GM23338 (cell line): Measurements from ENCODE around the gene RPEL1. TPM values are rescaled to one million over a fixed set of nuclear protein-coding genes. Genes with fewer than 3 reads are reported as not detected.

Source experiments
- ATAC-seq: fragments of 200-7000 bp; cut with Tn5 transposase; 3 replicates; pipeline ENCODE4 v1.9.1; 2020
- DNase-seq: peaks from one replicate; pipeline ENCODE4 v3.0.0-alpha.2; 2015; ENCODE audit warnings: low spot score
- H2AFZ ChIP-seq: fragments of 200-600 bp; sonication (generic); 2 replicates; pipeline ENCODE4 v1.8.0; 2016; ENCODE audit warnings: antibody characterized with exemption, mild to moderate bottlenecking, moderate library complexity
- H3F3A ChIP-seq: fragments of 200-600 bp; sonication (generic); replicated peaks from 2 replicates; pipeline ENCODE4 v1.8.0; 2017; ENCODE audit warnings: antibody characterized with exemption, mixed run types, low read depth
- H3K27ac ChIP-seq: fragments of 200-600 bp; sonication (generic); 2 replicates; pipeline ENCODE4 v1.6.1; 2016; ENCODE audit warnings: low read depth
- H3K27me3 ChIP-seq: fragments of 200-600 bp; sonication (generic); 2 replicates; pipeline ENCODE4 v1.8.0; 2016; ENCODE audit warnings: mild to moderate bottlenecking, mixed run types, moderate library complexity; ENCODE audit not compliant: insufficient read depth
- H3K36me3 ChIP-seq: fragments of 200-600 bp; sonication (generic); 2 replicates; pipeline ENCODE4 v1.8.0; 2016; ENCODE audit warnings: mild to moderate bottlenecking; ENCODE audit not compliant: insufficient read depth
- H3K4me1 ChIP-seq: fragments of 200-600 bp; sonication (generic); 2 replicates; pipeline ENCODE4 v1.8.0; 2016; ENCODE audit warnings: mild to moderate bottlenecking, moderate library complexity; ENCODE audit not compliant: insufficient read depth
- H3K4me2 ChIP-seq: fragments of 200-600 bp; sonication (generic); 2 replicates; pipeline ENCODE4 v1.7.1; 2017; ENCODE audit warnings: mixed run types
- H3K4me3 ChIP-seq: fragments of 200-600 bp; sonication (generic); 2 replicates; pipeline ENCODE4 v1.6.1; 2016; ENCODE audit warnings: mixed run types
- H3K79me2 ChIP-seq: fragments of 200-600 bp; sonication (generic); replicated peaks from 2 replicates; pipeline ENCODE4 v1.8.0; 2017; ENCODE audit warnings: mild to moderate bottlenecking; ENCODE audit not compliant: insufficient read depth
- H3K9me2 ChIP-seq: fragments of 200-600 bp; sonication (generic); 2 replicates; pipeline ENCODE4 v1.8.0; 2017; ENCODE audit not compliant: insufficient read depth
- H4K20me1 ChIP-seq: fragments of 200-600 bp; sonication (generic); replicated peaks from 2 replicates; pipeline ENCODE4 v1.8.0; 2017; ENCODE audit warnings: mild to moderate bottlenecking; ENCODE audit not compliant: insufficient read depth
- H3K27ac Mint-ChIP-seq: 2 replicates; pipeline ENCODE4 v1.8.0; 2020; ENCODE audit warnings: inconsistent platforms, mild to moderate bottlenecking, moderate library complexity, mixed read lengths
- H3K27me3 Mint-ChIP-seq: 3 replicates; pipeline ENCODE4 v1.8.0; 2022; ENCODE audit warnings: low read depth, mild to moderate bottlenecking, moderate library complexity, mixed read lengths, inconsistent platforms; ENCODE audit not compliant: insufficient read depth, poor library complexity
- H3K36me3 Mint-ChIP-seq: 3 replicates; pipeline ENCODE4 v1.8.0; 2021; ENCODE audit warnings: low read depth, mild to moderate bottlenecking, inconsistent platforms, moderate library complexity, mixed read lengths
- H3K4me1 Mint-ChIP-seq: 3 replicates; pipeline ENCODE4 v1.8.0; 2020; ENCODE audit warnings: mild to moderate bottlenecking, inconsistent platforms, mixed read lengths
- H3K4me3 Mint-ChIP-seq: 3 replicates; pipeline ENCODE4 v1.8.0; 2021; ENCODE audit warnings: moderate library complexity, mild to moderate bottlenecking, inconsistent platforms, mixed read lengths
- H3K9me3 Mint-ChIP-seq: 3 replicates; pipeline ENCODE4 v1.8.0; 2020; ENCODE audit warnings: moderate library complexity, mild to moderate bottlenecking, inconsistent platforms, mixed read lengths
- CREB1 ChIP-seq: fragments of 250-450 bp; sonication (Bioruptor Pico); IDR thresholded peaks from 2 replicates; pipeline ENCODE4 v1.5.0; 2020; ENCODE audit warnings: low read depth, mild to moderate bottlenecking, moderate library complexity
- EZH2 ChIP-seq: fragments of 200-600 bp; sonication (generic); IDR thresholded peaks from one replicate; pipeline ENCODE4 v1.8.0; 2017; ENCODE audit warnings: antibody characterized with exemption, mild to moderate bottlenecking, low read depth; ENCODE audit not compliant: unreplicated experiment
- EZH2phosphoT487 ChIP-seq: fragments of 200-600 bp; sonication (generic); IDR thresholded peaks from one replicate; pipeline ENCODE4 v1.8.1; 2018; ENCODE audit warnings: antibody characterized with exemption; ENCODE audit not compliant: unreplicated experiment
- JUNB ChIP-seq: IDR thresholded peaks from one replicate; pipeline ENCODE4 v1.6.1; 2016; ENCODE audit warnings: antibody characterized with exemption; ENCODE audit not compliant: unreplicated experiment
- NANOG ChIP-seq: IDR thresholded peaks from 2 replicates; pipeline ENCODE4 v1.6.1; 2016; ENCODE audit warnings: antibody characterized with exemption, borderline replicate concordance
- STAT1 ChIP-seq: IDR thresholded peaks from one replicate; pipeline ENCODE4 v1.6.1; 2016; ENCODE audit warnings: antibody characterized with exemption; ENCODE audit not compliant: unreplicated experiment
- ZNF114 ChIP-seq: fragments of 250-450 bp; sonication (Bioruptor Pico); IDR thresholded peaks from 2 replicates; pipeline ENCODE4 v1.5.0; 2020; ENCODE audit warnings: mild to moderate bottlenecking, moderate library complexity
- ZNF331 ChIP-seq: fragments of 250-450 bp; sonication (Bioruptor Pico); IDR thresholded peaks from 2 replicates; pipeline ENCODE4 v1.5.0; 2020; ENCODE audit warnings: low read depth, mild to moderate bottlenecking, moderate library complexity
- polyA plus RNA-seq: library from polyadenylated mRNA; unstranded; fragments of >200 nt; fragmentation: Nextera tagmentation; extraction: Ambion mirVana; gene quantifications from 2 replicates; pipeline ENCODE4 v1.2.1, GENCODE V29; 2016
- total RNA-seq: library from RNA; depleted of rRNA; stranded (reverse); fragments of >200 nt; shearing (Covaris generic); gene quantifications from 2 replicates; pipeline ENCODE4 v1.2.3, GENCODE V29; 2014
- TF ChIP-seq, protein P1 (sequence below): IDR thresholded peaks from one replicate; pipeline ENCODE4 v1.6.1; 2018; ENCODE audit warnings: antibody characterized with exemption; ENCODE audit not compliant: unreplicated experiment
- TF ChIP-seq, protein P2 (sequence below), 2 experiments: fragments of 200-600 bp in 1 of 2; sonication (generic) in 1 of 2; conservative IDR thresholded peaks; 2 replicates each; pipeline versions ENCODE4 v1.5.1 to v1.6.1; 2016 to 2017; ENCODE audit warnings: antibody characterized with exemption in 2 of 2, low read depth in 2 of 2, mild to moderate bottlenecking in 2 of 2, moderate library complexity in 1 of 2

RPEL1 gene
- total and polyA plus RNA-seq, 2 experiments from 2014 or later, result not detected

- TF ChIP-seq, protein P1, sequence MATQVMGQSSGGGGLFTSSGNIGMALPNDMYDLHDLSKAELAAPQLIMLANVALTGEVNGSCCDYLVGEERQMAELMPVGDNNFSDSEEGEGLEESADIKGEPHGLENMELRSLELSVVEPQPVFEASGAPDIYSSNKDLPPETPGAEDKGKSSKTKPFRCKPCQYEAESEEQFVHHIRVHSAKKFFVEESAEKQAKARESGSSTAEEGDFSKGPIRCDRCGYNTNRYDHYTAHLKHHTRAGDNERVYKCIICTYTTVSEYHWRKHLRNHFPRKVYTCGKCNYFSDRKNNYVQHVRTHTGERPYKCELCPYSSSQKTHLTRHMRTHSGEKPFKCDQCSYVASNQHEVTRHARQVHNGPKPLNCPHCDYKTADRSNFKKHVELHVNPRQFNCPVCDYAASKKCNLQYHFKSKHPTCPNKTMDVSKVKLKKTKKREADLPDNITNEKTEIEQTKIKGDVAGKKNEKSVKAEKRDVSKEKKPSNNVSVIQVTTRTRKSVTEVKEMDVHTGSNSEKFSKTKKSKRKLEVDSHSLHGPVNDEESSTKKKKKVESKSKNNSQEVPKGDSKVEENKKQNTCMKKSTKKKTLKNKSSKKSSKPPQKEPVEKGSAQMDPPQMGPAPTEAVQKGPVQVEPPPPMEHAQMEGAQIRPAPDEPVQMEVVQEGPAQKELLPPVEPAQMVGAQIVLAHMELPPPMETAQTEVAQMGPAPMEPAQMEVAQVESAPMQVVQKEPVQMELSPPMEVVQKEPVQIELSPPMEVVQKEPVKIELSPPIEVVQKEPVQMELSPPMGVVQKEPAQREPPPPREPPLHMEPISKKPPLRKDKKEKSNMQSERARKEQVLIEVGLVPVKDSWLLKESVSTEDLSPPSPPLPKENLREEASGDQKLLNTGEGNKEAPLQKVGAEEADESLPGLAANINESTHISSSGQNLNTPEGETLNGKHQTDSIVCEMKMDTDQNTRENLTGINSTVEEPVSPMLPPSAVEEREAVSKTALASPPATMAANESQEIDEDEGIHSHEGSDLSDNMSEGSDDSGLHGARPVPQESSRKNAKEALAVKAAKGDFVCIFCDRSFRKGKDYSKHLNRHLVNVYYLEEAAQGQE, result no peak
- TF ChIP-seq EZH2phosphoT487 (no peak), JUNB (no peak), NANOG (no peak), ZNF331 (no peak)
- TF ChIP-seq, protein P2, sequence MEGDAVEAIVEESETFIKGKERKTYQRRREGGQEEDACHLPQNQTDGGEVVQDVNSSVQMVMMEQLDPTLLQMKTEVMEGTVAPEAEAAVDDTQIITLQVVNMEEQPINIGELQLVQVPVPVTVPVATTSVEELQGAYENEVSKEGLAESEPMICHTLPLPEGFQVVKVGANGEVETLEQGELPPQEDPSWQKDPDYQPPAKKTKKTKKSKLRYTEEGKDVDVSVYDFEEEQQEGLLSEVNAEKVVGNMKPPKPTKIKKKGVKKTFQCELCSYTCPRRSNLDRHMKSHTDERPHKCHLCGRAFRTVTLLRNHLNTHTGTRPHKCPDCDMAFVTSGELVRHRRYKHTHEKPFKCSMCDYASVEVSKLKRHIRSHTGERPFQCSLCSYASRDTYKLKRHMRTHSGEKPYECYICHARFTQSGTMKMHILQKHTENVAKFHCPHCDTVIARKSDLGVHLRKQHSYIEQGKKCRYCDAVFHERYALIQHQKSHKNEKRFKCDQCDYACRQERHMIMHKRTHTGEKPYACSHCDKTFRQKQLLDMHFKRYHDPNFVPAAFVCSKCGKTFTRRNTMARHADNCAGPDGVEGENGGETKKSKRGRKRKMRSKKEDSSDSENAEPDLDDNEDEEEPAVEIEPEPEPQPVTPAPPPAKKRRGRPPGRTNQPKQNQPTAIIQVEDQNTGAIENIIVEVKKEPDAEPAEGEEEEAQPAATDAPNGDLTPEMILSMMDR (conservative IDR thresholded peaks at IDR 0.05; ENCODE audit: low read depth in 2 of 2), result no peak
Observed at GRCh38 chr10:103254113-103254512, 8.4 kb downstream of the RPEL1 start (continued).

GRCh38 chr10:103254538-103255325 is 9.0 kb downstream of the RPEL1 start:
- Histone ChIP-seq H3K79me2 (no peaks in the 10 kb centered on the region), H3F3A (no peaks in the 10 kb centered on the region), H3K36me3 (no peaks in the 10 kb centered on the region; the same call in 1 of the 2 replicates), H3K4me3 (no peak overlapping the region), H3K9me2 (0 out of 2 replicates have a peak, but pooled peaks cover 14% of the 10 kb centered on the region), H3K4me1 (no peaks in the 10 kb centered on the region), H3K4me2 (no peak overlapping the region), H2AFZ (no peak overlapping the region), H3K27me3 (no peaks in the 10 kb centered on the region), H4K20me1 (no peaks in the 10 kb centered on the region), H3K27ac (no peak overlapping the region)
- H3K36me3 Mint-ChIP-seq, result peaks cover 17% of the 10 kb centered on the region
- DNase-seq (peak; percentile 6), ATAC-seq (no peak)
- no peak overlapping the region for H3K4me3 Mint-ChIP-seq
- H3K9me3 Mint-ChIP-seq, result peaks cover 32% of the 10 kb centered on the region
- peaks cover 5% of the 10 kb centered on the region for H3K27me3 Mint-ChIP-seq
- no peak overlapping the region for H3K27ac Mint-ChIP-seq
- no peaks in the 10 kb centered on the region; the same call in 2 of the 3 replicates for H3K4me1 Mint-ChIP-seq
- TF ChIP-seq CREB1 (CRISPR knock-in tag) (no peak), EZH2 (no peak), STAT1 (no peak), JUNB (no peak), ZNF114 (no peak), ZNF331 (no peak)
- TF ChIP-seq, protein P2 (conservative IDR thresholded peaks at IDR 0.05; ENCODE audit: low read depth in 2 of 2), result no peak
